ENCODE results near the gene TMEM158.

Gene TMEM158

DNA sequence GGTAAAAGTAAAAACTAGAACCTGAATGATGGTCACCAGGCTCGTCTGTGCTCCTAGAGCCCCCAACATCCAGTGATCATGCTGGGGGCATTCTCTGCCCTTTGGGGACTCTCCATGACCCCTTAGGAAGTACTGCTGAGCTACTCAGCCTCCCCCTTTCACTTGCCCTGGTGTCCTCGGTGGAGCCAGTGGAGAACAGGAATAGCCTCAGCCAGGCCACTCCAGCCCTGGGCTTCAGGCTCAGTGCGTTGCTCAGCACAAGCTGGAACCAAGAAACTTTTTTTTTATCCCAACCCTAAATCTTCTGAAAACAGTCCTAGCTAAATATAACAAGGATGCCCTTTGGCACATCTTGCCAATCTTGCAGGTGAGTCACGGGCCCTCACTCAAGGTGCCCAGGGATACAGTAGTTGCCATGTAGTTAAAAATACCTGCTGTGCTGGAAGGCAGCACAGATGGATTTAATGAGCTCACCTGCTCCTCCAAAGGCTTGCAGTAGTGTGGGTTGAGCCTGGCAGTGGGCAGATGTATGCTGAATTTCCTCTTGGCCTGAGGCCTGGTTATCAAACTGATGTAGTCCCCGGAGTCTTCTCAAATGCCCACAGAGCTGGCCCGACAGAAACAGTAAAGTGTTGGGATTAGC is 46.9 kb upstream of the TMEM158 start:
- Histone ChIP-seq H3K4me2 (ENCODE audit: low read depth, low read length, poor library complexity, severe bottlenecking) (no peak overlapping the region), H2AFZ (ENCODE audit: low read depth, low read length, severe bottlenecking) (no peak overlapping the region), H3K36me3 (ENCODE audit: low read length) (no peaks in the 10 kb centered on the region), H3K4me3 (ENCODE audit: insufficient read depth, low read length, poor library complexity, severe bottlenecking) (no peak overlapping the region), H3F3A (ENCODE audit: insufficient read depth) (no peaks in the 10 kb centered on the region), H3K27me3 (ENCODE audit: low read length) (no peaks in the 10 kb centered on the region), H3K27ac (ENCODE audit: low read depth, low read length) (no peak overlapping the region), H4K20me1 (ENCODE audit: low read depth, low read length) (no peaks in the 10 kb centered on the region), H3K9ac (ENCODE audit: low read length) (no peak overlapping the region), H3K79me2 (ENCODE audit: insufficient read depth, low read length) (no peaks in the 10 kb centered on the region), H3K9me2 (replicated peaks; ENCODE audit: insufficient read depth, low read length) (no peaks in the 10 kb centered on the region), H3K9me3 (ENCODE audit: insufficient read depth, low read length) (no peaks in the 10 kb centered on the region)
- TF ChIP-seq, protein P1, sequence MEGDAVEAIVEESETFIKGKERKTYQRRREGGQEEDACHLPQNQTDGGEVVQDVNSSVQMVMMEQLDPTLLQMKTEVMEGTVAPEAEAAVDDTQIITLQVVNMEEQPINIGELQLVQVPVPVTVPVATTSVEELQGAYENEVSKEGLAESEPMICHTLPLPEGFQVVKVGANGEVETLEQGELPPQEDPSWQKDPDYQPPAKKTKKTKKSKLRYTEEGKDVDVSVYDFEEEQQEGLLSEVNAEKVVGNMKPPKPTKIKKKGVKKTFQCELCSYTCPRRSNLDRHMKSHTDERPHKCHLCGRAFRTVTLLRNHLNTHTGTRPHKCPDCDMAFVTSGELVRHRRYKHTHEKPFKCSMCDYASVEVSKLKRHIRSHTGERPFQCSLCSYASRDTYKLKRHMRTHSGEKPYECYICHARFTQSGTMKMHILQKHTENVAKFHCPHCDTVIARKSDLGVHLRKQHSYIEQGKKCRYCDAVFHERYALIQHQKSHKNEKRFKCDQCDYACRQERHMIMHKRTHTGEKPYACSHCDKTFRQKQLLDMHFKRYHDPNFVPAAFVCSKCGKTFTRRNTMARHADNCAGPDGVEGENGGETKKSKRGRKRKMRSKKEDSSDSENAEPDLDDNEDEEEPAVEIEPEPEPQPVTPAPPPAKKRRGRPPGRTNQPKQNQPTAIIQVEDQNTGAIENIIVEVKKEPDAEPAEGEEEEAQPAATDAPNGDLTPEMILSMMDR (IDR thresholded peaks at IDR 0.05; ENCODE audit: insufficient read depth, low read length, poor library complexity, severe bottlenecking) = no peak
- no peak for TF ChIP-seq EZH2phosphoT487 (conservative IDR thresholded peaks at IDR 0.05; ENCODE audit: low read length)

DNA sequence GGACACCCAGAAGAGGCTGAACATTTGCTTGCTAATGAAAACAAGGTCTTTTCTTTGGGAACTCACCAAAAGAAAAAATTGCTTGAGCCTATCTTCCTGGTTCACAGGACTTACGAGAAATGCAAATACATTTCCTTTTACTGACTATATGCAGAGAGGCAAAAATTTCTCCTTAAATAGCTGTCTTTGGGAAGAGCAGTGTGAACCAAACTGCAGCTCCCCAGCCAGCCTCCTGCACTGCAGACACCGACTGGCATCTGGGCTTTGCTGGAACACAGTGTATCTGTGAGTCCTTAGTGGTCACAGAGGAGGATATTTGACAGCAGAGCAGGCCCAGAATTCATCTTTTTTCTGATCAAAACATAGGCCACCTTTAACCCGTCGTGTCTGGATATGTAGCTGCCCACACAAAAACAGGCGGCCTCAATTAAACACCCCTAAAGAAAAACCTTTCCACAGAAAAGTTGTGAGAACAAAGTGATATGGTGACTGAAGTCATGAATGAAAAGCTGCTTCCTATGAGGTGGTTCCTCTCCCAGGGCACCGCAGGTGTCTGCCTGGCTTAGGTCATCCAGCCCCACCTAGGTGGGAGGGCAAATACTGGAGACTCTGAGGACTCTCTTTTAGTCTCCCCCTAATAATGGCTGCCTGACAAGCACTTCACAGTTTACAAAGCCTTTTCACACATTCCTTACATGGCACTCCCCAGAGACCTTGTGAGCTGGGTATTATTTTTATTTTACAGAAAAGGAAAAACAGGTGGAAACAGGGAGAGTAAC is 46.1 kb upstream of the TMEM158 start:
- H3K79me2 ChIP-seq (ENCODE audit: insufficient read depth, low read length) = no peaks in the 10 kb centered on the region
- no peaks in the 10 kb centered on the region for H3K9me3 ChIP-seq (ENCODE audit: insufficient read depth, low read length)
- no peaks in the 10 kb centered on the region for H3K36me3 ChIP-seq (ENCODE audit: low read length)
- H3K27ac ChIP-seq (ENCODE audit: low read depth, low read length) = no peak overlapping the region
- no peaks in the 10 kb centered on the region for H3K27me3 ChIP-seq (ENCODE audit: low read length)
- H3K4me3 ChIP-seq (ENCODE audit: insufficient read depth, low read length, poor library complexity, severe bottlenecking) = no peak overlapping the region
- H2AFZ ChIP-seq (ENCODE audit: low read depth, low read length, severe bottlenecking) = no peak overlapping the region
- H3F3A ChIP-seq (ENCODE audit: insufficient read depth) = no peaks in the 10 kb centered on the region
- no peak for TF ChIP-seq EZH2phosphoT487 (conservative IDR thresholded peaks at IDR 0.05; ENCODE audit: low read length)
- TF ChIP-seq, protein P1 (IDR thresholded peaks at IDR 0.05; ENCODE audit: insufficient read depth, low read length, poor library complexity, severe bottlenecking) = no peak
- no peak overlapping the region for H3K9ac ChIP-seq (ENCODE audit: low read length)
- H3K4me2 ChIP-seq (ENCODE audit: low read depth, low read length, poor library complexity, severe bottlenecking) = no peak overlapping the region
- H3K9me2 ChIP-seq (replicated peaks; ENCODE audit: insufficient read depth, low read length) = no peaks in the 10 kb centered on the region
- no peaks in the 10 kb centered on the region for H4K20me1 ChIP-seq (ENCODE audit: low read depth, low read length)

DNA sequence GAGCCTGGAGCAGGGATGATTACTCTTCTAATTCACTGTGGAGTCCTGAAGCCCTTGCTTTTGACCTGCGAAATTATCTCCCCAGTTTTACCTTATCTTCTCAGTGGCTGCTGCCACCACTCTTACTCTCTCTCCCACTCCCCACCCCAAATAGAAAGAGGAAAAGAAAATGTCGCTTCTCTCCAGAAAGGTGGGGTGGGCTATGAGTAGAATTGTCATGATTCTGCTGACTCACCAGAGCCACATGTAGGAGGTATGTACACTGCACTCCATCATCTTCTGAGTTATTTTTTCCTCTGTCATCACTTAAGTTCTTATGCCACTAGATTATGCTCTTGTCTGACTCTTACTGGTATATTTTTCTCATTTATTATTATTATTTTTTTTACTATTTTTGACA is 43.9 kb upstream of the TMEM158 start:
- no peak overlapping the region for H3K27ac ChIP-seq (ENCODE audit: low read depth, low read length)
- H3K36me3 ChIP-seq (ENCODE audit: low read length) = no peaks in the 10 kb centered on the region
- no peak overlapping the region for H3K9ac ChIP-seq (ENCODE audit: low read length)
- H3K9me3 ChIP-seq (ENCODE audit: insufficient read depth, low read length) = no peaks in the 10 kb centered on the region
- no peaks in the 10 kb centered on the region for H3K27me3 ChIP-seq (ENCODE audit: low read length)
- no peak overlapping the region for H2AFZ ChIP-seq (ENCODE audit: low read depth, low read length, severe bottlenecking)
- no peak for TF ChIP-seq EZH2phosphoT487 (conservative IDR thresholded peaks at IDR 0.05; ENCODE audit: low read length)
- TF ChIP-seq, protein P1 (IDR thresholded peaks at IDR 0.05; ENCODE audit: insufficient read depth, low read length, poor library complexity, severe bottlenecking) = no peak
- no peaks in the 10 kb centered on the region for H4K20me1 ChIP-seq (ENCODE audit: low read depth, low read length)
- H3K9me2 ChIP-seq (replicated peaks; ENCODE audit: insufficient read depth, low read length) = no peaks in the 10 kb centered on the region
- H3F3A ChIP-seq (ENCODE audit: insufficient read depth) = no peaks in the 10 kb centered on the region
- no peak overlapping the region for H3K4me2 ChIP-seq (ENCODE audit: low read depth, low read length, poor library complexity, severe bottlenecking)
- no peak overlapping the region for H3K4me3 ChIP-seq (ENCODE audit: insufficient read depth, low read length, poor library complexity, severe bottlenecking)
- H3K79me2 ChIP-seq (ENCODE audit: insufficient read depth, low read length) = no peaks in the 10 kb centered on the region

Data from SU-DHL-6 (cell line).